ENCODE results near the gene DOCK4.

- TF ChIP-seq TAF1 (conservative IDR thresholded peaks at IDR 0.05) (no peak), CTCF (IDR thresholded peaks at IDR 0.05; ENCODE audit: low read depth, low read length, missing input control) (no peak), ZBTB33 (IDR thresholded peaks at IDR 0.05) (no peak), MAX (IDR thresholded peaks at IDR 0.05) (no peak), RAD21 (IDR thresholded peaks at IDR 0.05) (no peak), YY1 (IDR thresholded peaks at IDR 0.05) (no peak)
Observed at GRCh38 chr7:112018305-112019030, 187.7 kb downstream of the DOCK4 start.

Data from liver (tissue), 3 donors.